CD14-positive monocyte (primary cell): ENCODE data around the gene DCTN1. TPM values are rescaled to one million over a fixed set of nuclear protein-coding genes. Genes with fewer than 3 reads are reported as not detected.

ENCODE experiments used
- DNase-seq, 3 donors: peaks; one replicate each; pipeline ENCODE4 v3.0.0-alpha.2; 2011 to 2022
- H2AFZ ChIP-seq: 2 replicates; pipeline ENCODE4 v1.6.0; 2012; ENCODE audit warnings: mild to moderate bottlenecking, low read depth, low read length, inconsistent platforms; ENCODE audit not compliant: insufficient read depth, poor library complexity, severe bottlenecking
- H3K27ac ChIP-seq, 2 donors: 1 replicate in 1 of 2; 2 replicates in 1 of 2; pipeline ENCODE4 v1.5.1; 2012 to 2013; ENCODE audit warnings: low read length in 2 of 2, control low read depth in 1 of 2, inconsistent platforms in 1 of 2, low read depth in 1 of 2, mild to moderate bottlenecking in 1 of 2
- H3K27me3 ChIP-seq, 2 donors: one replicate each; pipeline versions ENCODE4 v1.6.0 to v1.6.1; 2011 to 2013; ENCODE audit warnings: low read length in 2 of 2; ENCODE audit not compliant: control insufficient read depth in 2 of 2, insufficient read depth in 2 of 2
- H3K36me3 ChIP-seq, 2 donors: replicated peaks in 1 of 2; 1 replicate in 1 of 2; 2 replicates in 1 of 2; pipeline versions ENCODE4 v1.5.1 to v1.6.1; 2012 to 2013; ENCODE audit warnings: low read length in 2 of 2, control low read depth in 1 of 2, inconsistent platforms in 1 of 2, mild to moderate bottlenecking in 1 of 2; ENCODE audit not compliant: insufficient read depth in 2 of 2, control insufficient read depth in 1 of 2
- H3K4me1 ChIP-seq, 2 donors: 1 replicate in 1 of 2; 2 replicates in 1 of 2; pipeline versions ENCODE4 v1.5.1 to v1.6.1; 2012 to 2013; ENCODE audit warnings: low read length in 2 of 2, control low read depth in 1 of 2, inconsistent platforms in 1 of 2, mild to moderate bottlenecking in 1 of 2, moderate library complexity in 1 of 2; ENCODE audit not compliant: insufficient read depth in 2 of 2, control insufficient read depth in 1 of 2
- H3K4me2 ChIP-seq: replicated peaks from 2 replicates; pipeline ENCODE3; 2012; ENCODE audit warnings: low read length, moderate library complexity, mild to moderate bottlenecking; ENCODE audit not compliant: poor library complexity, severe bottlenecking; ENCODE audit errors: extremely low read depth
- H3K4me3 ChIP-seq, 3 experiments: fragments of 200-600 bp in 1 of 3; sonication (generic) in 1 of 3; replicated peaks in 1 of 3; 1 replicate in 2 of 3; 2 replicates in 1 of 3; pipeline ENCODE4 v1.5.1; 2011 to 2013; ENCODE audit warnings: low read length in 3 of 3, mild to moderate bottlenecking in 3 of 3, control low read depth in 2 of 3, low read depth in 2 of 3, inconsistent platforms in 1 of 3, moderate library complexity in 1 of 3
- H3K79me2 ChIP-seq: 2 replicates; pipeline ENCODE4 v1.6.0; 2012; ENCODE audit warnings: mild to moderate bottlenecking, control low read depth, inconsistent platforms, low read length, moderate library complexity; ENCODE audit not compliant: insufficient read depth
- H3K9ac ChIP-seq: 2 replicates; pipeline ENCODE4 v1.6.0; 2017; ENCODE audit warnings: low read length, mild to moderate bottlenecking; ENCODE audit not compliant: insufficient read depth, poor library complexity, severe bottlenecking
- H3K9me3 ChIP-seq, 2 donors: replicated peaks in 1 of 2; 1 replicate in 1 of 2; 2 replicates in 1 of 2; pipeline versions ENCODE4 v1.5.1 to v1.6.1; 2012 to 2013; ENCODE audit warnings: low read length in 2 of 2, control low read depth in 1 of 2; ENCODE audit not compliant: control insufficient read depth in 1 of 2, insufficient read depth in 1 of 2
- H4K20me1 ChIP-seq: 2 replicates; pipeline ENCODE4 v1.6.0; 2012; ENCODE audit warnings: mild to moderate bottlenecking, low read length, control low read depth, moderate library complexity; ENCODE audit not compliant: insufficient read depth
- H3K27ac Mint-ChIP-seq, 7 donors: one replicate each; pipeline ENCODE4 v1.8.0; 2020; ENCODE audit warnings: mild to moderate bottlenecking in 7 of 7, mixed read lengths in 7 of 7, moderate library complexity in 6 of 7, inconsistent platforms in 2 of 7
- H3K27me3 Mint-ChIP-seq, 3 donors: one replicate each; pipeline ENCODE4 v1.8.0; 2021 to 2022; ENCODE audit warnings: low read depth in 3 of 3, mild to moderate bottlenecking in 3 of 3, mixed read lengths in 3 of 3, moderate library complexity in 3 of 3, inconsistent platforms in 1 of 3
- H3K36me3 Mint-ChIP-seq, 2 donors: one replicate each; pipeline ENCODE4 v1.8.0; 2020; ENCODE audit warnings: mixed read lengths in 2 of 2, inconsistent platforms in 1 of 2, mild to moderate bottlenecking in 1 of 2
- H3K4me1 Mint-ChIP-seq: one replicate; pipeline ENCODE4 v1.8.0; 2020; ENCODE audit warnings: mild to moderate bottlenecking, mixed read lengths
- H3K4me3 Mint-ChIP-seq, 2 donors: one replicate each; pipeline ENCODE4 v1.8.0; 2020; ENCODE audit warnings: mild to moderate bottlenecking in 2 of 2, mixed read lengths in 2 of 2, moderate library complexity in 1 of 2
- H3K9me3 Mint-ChIP-seq, 7 donors: one replicate each; pipeline ENCODE4 v1.8.0; 2020 to 2022; ENCODE audit warnings: mixed read lengths in 7 of 7, mild to moderate bottlenecking in 6 of 7, moderate library complexity in 6 of 7, inconsistent platforms in 2 of 7
- WGBS: methylation state at CpG from one replicate; pipeline ENCODE4 v1.1.5; 2013; ENCODE audit warnings: missing lambda C conversion rate; ENCODE audit not compliant: insufficient coverage; 5-methylcytosine and 5-hydroxymethylcytosine counted together
- intact Hi-C, 2 donors: fragments of 100-400 bp; cut with micrococcal nuclease; formaldehyde crosslinking; loops; one replicate each; pipeline versions ENCODE4 v1.15.0 to v1.15.1; 2023
- polyA plus RNA-seq, 3 donors: library from polyadenylated mRNA; depleted of rRNA in 1 of 3; unstranded in 2 of 3; stranded (reverse) in 1 of 3; fragments of 300-500 nt in 2 of 3; fragments of >200 nt in 1 of 3; fragmentation: Illumina TruSeq in 2 of 3; gene quantifications; 1 replicate in 2 of 3; 2 replicates in 1 of 3; pipeline ENCODE4 v1.2.3, GENCODE V29; 2012 to 2021
- TF ChIP-seq, protein P1 (sequence below): fragments of 200-600 bp; IDR thresholded peaks from one replicate; pipeline ENCODE4 v1.8.0; 2022; ENCODE audit warnings: antibody characterized with exemption, mild to moderate bottlenecking

The DCTN1 gene
- polyA plus RNA-seq, 3 donors, result 27.7 to 45.5 (median 45.5) TPM

DNA sequence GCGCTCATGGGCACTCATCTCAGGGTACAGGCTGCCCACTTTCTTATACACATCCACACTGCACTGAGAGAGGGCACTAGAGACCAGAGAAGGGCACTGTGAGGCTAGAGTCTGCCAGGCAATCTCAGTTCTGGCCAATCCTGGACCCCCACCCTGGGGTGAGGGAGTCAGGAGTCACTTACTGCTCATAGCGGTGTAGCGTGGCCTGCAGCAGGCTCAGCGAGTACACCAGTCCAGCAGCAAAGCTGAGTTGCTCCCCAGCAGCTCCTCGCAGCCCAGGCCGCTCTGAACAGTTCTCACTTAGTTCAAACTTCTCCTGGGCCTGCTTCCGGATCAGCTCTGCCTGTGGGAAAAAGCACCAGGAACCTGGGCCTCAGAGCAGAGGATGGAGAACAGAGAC is 12.3 kb downstream of the DCTN1 start:
- H3K27me3 ChIP-seq, result no peaks in the 10 kb centered on the region
- peaks cover 87 to 100% of the 10 kb centered on the region in 2 donors for H3K36me3 ChIP-seq
- no peak overlapping the region for H3K27ac Mint-ChIP-seq
- intact Hi-C loops, result no loop called here
- no peaks in the 10 kb centered on the region for H4K20me1 ChIP-seq
- no peak overlapping the region for H3K9ac ChIP-seq
- no peaks in the 10 kb centered on the region for H3K4me1 ChIP-seq
- no peaks in the 10 kb centered on the region for H3K9me3 Mint-ChIP-seq
- H3K4me3 ChIP-seq, result no peak overlapping the region
- no peaks in the 10 kb centered on the region for H3K9me3 ChIP-seq
- H3K27me3 Mint-ChIP-seq, result peaks cover 0 to 1% (median 0%) of the 10 kb centered on the region in 3 donors
- TF ChIP-seq, protein P1, sequence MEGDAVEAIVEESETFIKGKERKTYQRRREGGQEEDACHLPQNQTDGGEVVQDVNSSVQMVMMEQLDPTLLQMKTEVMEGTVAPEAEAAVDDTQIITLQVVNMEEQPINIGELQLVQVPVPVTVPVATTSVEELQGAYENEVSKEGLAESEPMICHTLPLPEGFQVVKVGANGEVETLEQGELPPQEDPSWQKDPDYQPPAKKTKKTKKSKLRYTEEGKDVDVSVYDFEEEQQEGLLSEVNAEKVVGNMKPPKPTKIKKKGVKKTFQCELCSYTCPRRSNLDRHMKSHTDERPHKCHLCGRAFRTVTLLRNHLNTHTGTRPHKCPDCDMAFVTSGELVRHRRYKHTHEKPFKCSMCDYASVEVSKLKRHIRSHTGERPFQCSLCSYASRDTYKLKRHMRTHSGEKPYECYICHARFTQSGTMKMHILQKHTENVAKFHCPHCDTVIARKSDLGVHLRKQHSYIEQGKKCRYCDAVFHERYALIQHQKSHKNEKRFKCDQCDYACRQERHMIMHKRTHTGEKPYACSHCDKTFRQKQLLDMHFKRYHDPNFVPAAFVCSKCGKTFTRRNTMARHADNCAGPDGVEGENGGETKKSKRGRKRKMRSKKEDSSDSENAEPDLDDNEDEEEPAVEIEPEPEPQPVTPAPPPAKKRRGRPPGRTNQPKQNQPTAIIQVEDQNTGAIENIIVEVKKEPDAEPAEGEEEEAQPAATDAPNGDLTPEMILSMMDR, result no peak
- H3K4me2 ChIP-seq, result no peak overlapping the region
- DNase-seq, result no peak
- no peak overlapping the region for H3K27ac ChIP-seq
- H3K79me2 ChIP-seq, result no peaks in the 10 kb centered on the region
- no peaks in the 10 kb centered on the region for H3K4me1 Mint-ChIP-seq
- peaks cover 93 to 95% of the 10 kb centered on the region in 2 donors for H3K36me3 Mint-ChIP-seq
- H2AFZ ChIP-seq, result no peak overlapping the region
- H3K4me3 Mint-ChIP-seq, result no peak overlapping the region
- WGBS, result 100% methylated on average over 7 of the region's 7 CpGs

DNA sequence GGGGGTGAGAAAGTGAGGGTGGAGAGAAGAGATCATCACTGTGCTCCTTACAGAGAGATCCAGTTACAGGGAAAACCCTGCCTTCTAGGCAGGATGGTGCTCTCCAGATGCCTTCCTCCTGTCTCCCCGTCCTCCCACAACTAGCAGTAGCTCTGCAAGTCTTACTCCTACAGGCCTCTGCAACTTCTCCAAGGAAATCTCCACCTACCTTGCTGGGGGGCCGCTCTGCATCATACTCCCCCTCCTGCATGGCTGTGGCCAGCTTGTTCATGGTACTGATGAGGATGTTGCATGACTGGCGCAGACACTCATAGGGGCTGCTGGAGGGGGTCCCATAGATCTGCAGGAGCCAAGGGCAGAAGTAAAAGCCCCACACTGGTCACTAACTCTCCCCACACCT is 14.1 kb downstream of the DCTN1 start:
- peaks cover 98 to 100% of the 10 kb centered on the region in 2 donors for H3K36me3 ChIP-seq
- WGBS, result 100% methylated on average over 1 of the region's 3 CpGs
- Mint-ChIP-seq H3K4me1 (no peaks in the 10 kb centered on the region), H3K27me3 (peaks cover 0 to 1% (median 1%) of the 10 kb centered on the region in 3 donors), H3K4me3 (peak overlapping the region in 1 of 2 donors; percentile 32), H3K27ac (peak overlapping the region in 1 of 7 donors; percentile 44), H3K36me3 (peaks cover 96 to 100% of the 10 kb centered on the region in 2 donors), H3K9me3 (no peaks in the 10 kb centered on the region)
- no peak overlapping the region for H3K9ac ChIP-seq
- DNase-seq, result no peak
- no peak overlapping the region for H2AFZ ChIP-seq
- no peaks in the 10 kb centered on the region for H4K20me1 ChIP-seq
- no peaks in the 10 kb centered on the region for H3K79me2 ChIP-seq
- H3K9me3 ChIP-seq, result no peaks in the 10 kb centered on the region
- H3K27me3 ChIP-seq, result no peaks in the 10 kb centered on the region
- intact Hi-C loops, result no loop called here
- no peaks in the 10 kb centered on the region for H3K4me1 ChIP-seq
- TF ChIP-seq, protein P1, result no peak
- no peak overlapping the region for H3K4me3 ChIP-seq
- no peak overlapping the region for H3K27ac ChIP-seq
- H3K4me2 ChIP-seq, result no peak overlapping the region
